Fibroblast of villous mesenchyme (primary cell): ENCODE data around the gene PTPRB. TPM values are rescaled to one million over a fixed set of nuclear protein-coding genes. Genes with fewer than 3 reads are reported as not detected.
A peak's percentile ranks its signal among the peaks of the same experiment; 100 is the strongest.

Source experiments
- DNase-seq: peaks from one replicate; pipeline ENCODE4 v3.0.0-alpha.2; 2010; ENCODE audit warnings: low read depth
- H3K4me3 ChIP-seq: 2 replicates; pipeline ENCODE4 v1.5.1; 2011; ENCODE audit warnings: low read depth, mild to moderate bottlenecking, low read length
- CTCF ChIP-seq: IDR thresholded peaks from 2 replicates; pipeline ENCODE4 v1.5.1; 2012; ENCODE audit warnings: low read depth, mild to moderate bottlenecking, low read length; ENCODE audit not compliant: insufficient read depth
- total RNA-seq: library from RNA; depleted of rRNA; stranded (reverse); fragments of >200 nt; gene quantifications from 2 replicates; pipeline ENCODE4 v1.2.3, GENCODE V29; 2012

The PTPRB gene
- total RNA-seq, 1 donor: 0.43 TPM

- no peak overlapping the region for H3K4me3 ChIP-seq
- DNase-seq: no peak
- no peak for TF ChIP-seq CTCF
Measured at GRCh38 chr12:70555081-70555480, 82.1 kb downstream of the PTPRB start.

- DNase-seq: no peak
Measured at GRCh38 chr12:70553391-70553859, 83.8 kb downstream of the PTPRB start.

GRCh38 chr12:70551731-70552130 lies 85.5 kb downstream of the PTPRB start:
- no peak for DNase-seq

More at GRCh38 chr12:70553391-70553859, 83.8 kb downstream of the PTPRB start:
- no peak overlapping the region for H3K4me3 ChIP-seq
- no peak for TF ChIP-seq CTCF

GRCh38 chr12:70550180-70550577 lies 87.0 kb downstream of the PTPRB start:
- TF ChIP-seq CTCF: no peak
- no peak overlapping the region for H3K4me3 ChIP-seq
- DNase-seq: no peak

More at GRCh38 chr12:70551731-70552130, 85.5 kb downstream of the PTPRB start:
- H3K4me3 ChIP-seq: no peak overlapping the region
- no peak for TF ChIP-seq CTCF

GRCh38 chr12:70549340-70550179 lies 87.7 kb downstream of the PTPRB start:
- no peak overlapping the region for H3K4me3 ChIP-seq
- TF ChIP-seq CTCF: no peak
- DNase-seq: no peak

- no peak for TF ChIP-seq CTCF
- peak; percentile 90 for DNase-seq
- no peak overlapping the region for H3K4me3 ChIP-seq
Measured at GRCh38 chr12:70543444-70543843, 93.8 kb downstream of the PTPRB start.
